A673 (cell line): ENCODE measurements around the gene MRM3. TPM values are rescaled to one million over a fixed set of nuclear protein-coding genes. Genes with fewer than 3 reads are reported as not detected.

Source experiments
- BruUV-seq: library from RNA; stranded (reverse); fragments of 400-500 nt; replicated peaks from 2 replicates; lab custom pipeline; 2021; lab: Mats Ljungman, UMichigan
- CTCF ChIA-PET: fragments of 300-600 bp; sonication (Branson Sonifier 250); formaldehyde crosslinking; loops from one replicate; lab custom pipeline; 2022; ENCODE audit warnings: antibody characterized with exemption; lab: Charles Lee
- POLR2A ChIA-PET: fragments of 300-600 bp; sonication (Branson Sonifier 250); formaldehyde crosslinking; loops from one replicate; lab custom pipeline; 2022; ENCODE audit warnings: antibody characterized with exemption; ENCODE audit not compliant: low non-redundant PET; lab: Charles Lee
- DNase-seq: peaks from one replicate; pipeline ENCODE4 v3.0.0-alpha.2; 2015; ENCODE audit warnings: low spot score
- H3K27ac ChIP-seq: fragments of 200-600 bp; sonication (generic); 2 replicates; pipeline ENCODE4 v1.5.1; 2016; ENCODE audit warnings: mixed run types, low read depth, mild to moderate bottlenecking, mixed read lengths, antibody characterized with exemption, low read length; ENCODE audit not compliant: poor library complexity, severe bottlenecking
- H3K27me3 ChIP-seq: fragments of 200-600 bp; sonication (generic); replicated peaks from 2 replicates; pipeline ENCODE4 v1.6.1; 2017; ENCODE audit warnings: mixed run types, low read depth, mild to moderate bottlenecking, mixed read lengths, antibody characterized with exemption, low read length; ENCODE audit not compliant: insufficient read depth, poor library complexity
- H3K36me3 ChIP-seq: fragments of 200-600 bp; sonication (generic); 2 replicates; pipeline ENCODE4 v1.6.1; 2016; ENCODE audit warnings: mixed run types, mild to moderate bottlenecking, mixed read lengths, antibody characterized with exemption, low read length; ENCODE audit not compliant: insufficient read depth, poor library complexity, severe bottlenecking
- H3K4me1 ChIP-seq: fragments of 200-600 bp; sonication (generic); 2 replicates; pipeline ENCODE4 v1.6.1; 2017; ENCODE audit warnings: mixed run types, mild to moderate bottlenecking, mixed read lengths, antibody characterized with exemption, low read length; ENCODE audit not compliant: insufficient read depth, poor library complexity, severe bottlenecking
- H3K4me3 ChIP-seq: fragments of 200-600 bp; sonication (generic); 2 replicates; pipeline ENCODE4 v1.5.1; 2016; ENCODE audit warnings: low read depth, mixed run types, mild to moderate bottlenecking, mixed read lengths, low read length; ENCODE audit not compliant: poor library complexity, severe bottlenecking
- H3K9me3 ChIP-seq: fragments of 200-600 bp; sonication (generic); 2 replicates; pipeline ENCODE4 v1.6.1; 2016; ENCODE audit warnings: mixed run types, low read depth, mild to moderate bottlenecking, mixed read lengths, antibody characterized with exemption, low read length; ENCODE audit not compliant: poor library complexity, severe bottlenecking
- EZH2 ChIP-seq: fragments of 200-600 bp; sonication (generic); IDR thresholded peaks from 2 replicates; pipeline ENCODE4 v1.6.1; 2017; ENCODE audit warnings: borderline replicate concordance, low read depth, mild to moderate bottlenecking, mixed read lengths, antibody characterized with exemption, low read length; ENCODE audit not compliant: poor library complexity, severe bottlenecking
- intact Hi-C: fragments of 100-400 bp; cut with micrococcal nuclease; formaldehyde crosslinking; loops from one replicate; pipeline ENCODE4 v1.10.0; 2022; ENCODE audit not compliant: unreplicated experiment
- total RNA-seq: library from RNA; stranded (reverse); gene quantifications from 2 replicates; pipeline ENCODE4 v1.2.3, GENCODE V29; 2021
- TF ChIP-seq, protein P1 (sequence below): fragments of 300-800, 200-600 bp; sonication (generic); conservative IDR thresholded peaks from 2 replicates; pipeline ENCODE4 v1.5.1; 2017; ENCODE audit warnings: low read depth, mild to moderate bottlenecking, antibody characterized with exemption, low read length, moderate library complexity, mixed read lengths

Gene MRM3
- total RNA-seq, 1 experiment from 2014 or later: 39.5 TPM

DNA sequence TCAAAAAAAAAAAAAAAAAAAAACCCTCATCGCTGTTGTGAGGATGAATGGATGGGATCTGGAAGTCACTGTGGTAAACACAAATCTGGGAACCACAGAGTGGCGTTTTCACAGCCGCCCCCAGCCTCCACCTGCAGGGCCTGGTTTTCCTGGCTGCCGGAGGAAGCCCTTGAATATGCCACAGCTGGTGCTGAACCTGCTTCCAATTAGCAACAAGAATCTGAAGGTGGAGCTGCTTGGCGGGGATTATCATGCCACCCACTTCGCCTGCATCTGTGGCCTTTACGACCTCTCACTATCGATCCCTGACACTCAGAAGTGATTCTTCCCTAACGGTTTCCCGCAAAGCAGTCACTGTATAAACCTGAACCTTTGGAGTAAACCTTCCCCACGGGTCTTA, 16.1 kb downstream of the MRM3 start:
- Histone ChIP-seq H3K27ac (no peak overlapping the region), H3K27me3 (peaks cover 3% of the 10 kb centered on the region), H3K4me1 (peaks cover 4% of the 10 kb centered on the region), H3K9me3 (no peaks in the 10 kb centered on the region), H3K4me3 (no peak overlapping the region), H3K36me3 (no peaks in the 10 kb centered on the region)
- BruUV-seq: no TSS peak
- CTCF ChIA-PET: interaction anchor here (1.1 to 1.2 kb wide), 2 partner anchors 183 kb away, joined by 3 to 4 read pairs; no protein-coding TSS in a partner anchor
- DNase-seq: no peak
- TF ChIP-seq, protein P1, sequence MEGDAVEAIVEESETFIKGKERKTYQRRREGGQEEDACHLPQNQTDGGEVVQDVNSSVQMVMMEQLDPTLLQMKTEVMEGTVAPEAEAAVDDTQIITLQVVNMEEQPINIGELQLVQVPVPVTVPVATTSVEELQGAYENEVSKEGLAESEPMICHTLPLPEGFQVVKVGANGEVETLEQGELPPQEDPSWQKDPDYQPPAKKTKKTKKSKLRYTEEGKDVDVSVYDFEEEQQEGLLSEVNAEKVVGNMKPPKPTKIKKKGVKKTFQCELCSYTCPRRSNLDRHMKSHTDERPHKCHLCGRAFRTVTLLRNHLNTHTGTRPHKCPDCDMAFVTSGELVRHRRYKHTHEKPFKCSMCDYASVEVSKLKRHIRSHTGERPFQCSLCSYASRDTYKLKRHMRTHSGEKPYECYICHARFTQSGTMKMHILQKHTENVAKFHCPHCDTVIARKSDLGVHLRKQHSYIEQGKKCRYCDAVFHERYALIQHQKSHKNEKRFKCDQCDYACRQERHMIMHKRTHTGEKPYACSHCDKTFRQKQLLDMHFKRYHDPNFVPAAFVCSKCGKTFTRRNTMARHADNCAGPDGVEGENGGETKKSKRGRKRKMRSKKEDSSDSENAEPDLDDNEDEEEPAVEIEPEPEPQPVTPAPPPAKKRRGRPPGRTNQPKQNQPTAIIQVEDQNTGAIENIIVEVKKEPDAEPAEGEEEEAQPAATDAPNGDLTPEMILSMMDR: no peak
- no peak for TF ChIP-seq EZH2
- intact Hi-C loops: loop anchor here (5.0 kb wide), 1 partner anchor 199 kb away; the partner anchor contains the start of gene TIMM22
- POLR2A ChIA-PET: no interaction called here

GRCh38 chr17:799261-799660, 17.1 kb downstream of the MRM3 start:
- intact Hi-C loops: loop anchor here (5.0 kb wide), 1 partner anchor 198 kb away; the partner anchor contains the start of gene TIMM22
- no peak overlapping the region for H3K4me3 ChIP-seq
- CTCF ChIA-PET: interaction anchor here (1.1 kb wide), 1 partner anchor 182 kb away, joined by 3 read pairs; no protein-coding TSS in a partner anchor
- H3K27me3 ChIP-seq: peaks cover 12% of the 10 kb centered on the region
- no peaks in the 10 kb centered on the region for H3K9me3 ChIP-seq
- BruUV-seq: no TSS peak
- DNase-seq: no peak
- peaks cover 4% of the 10 kb centered on the region for H3K4me1 ChIP-seq
- H3K36me3 ChIP-seq: no peaks in the 10 kb centered on the region
- POLR2A ChIA-PET: no interaction called here
- H3K27ac ChIP-seq: no peak overlapping the region
- TF ChIP-seq, protein P1: no peak
- no peak for TF ChIP-seq EZH2

DNA sequence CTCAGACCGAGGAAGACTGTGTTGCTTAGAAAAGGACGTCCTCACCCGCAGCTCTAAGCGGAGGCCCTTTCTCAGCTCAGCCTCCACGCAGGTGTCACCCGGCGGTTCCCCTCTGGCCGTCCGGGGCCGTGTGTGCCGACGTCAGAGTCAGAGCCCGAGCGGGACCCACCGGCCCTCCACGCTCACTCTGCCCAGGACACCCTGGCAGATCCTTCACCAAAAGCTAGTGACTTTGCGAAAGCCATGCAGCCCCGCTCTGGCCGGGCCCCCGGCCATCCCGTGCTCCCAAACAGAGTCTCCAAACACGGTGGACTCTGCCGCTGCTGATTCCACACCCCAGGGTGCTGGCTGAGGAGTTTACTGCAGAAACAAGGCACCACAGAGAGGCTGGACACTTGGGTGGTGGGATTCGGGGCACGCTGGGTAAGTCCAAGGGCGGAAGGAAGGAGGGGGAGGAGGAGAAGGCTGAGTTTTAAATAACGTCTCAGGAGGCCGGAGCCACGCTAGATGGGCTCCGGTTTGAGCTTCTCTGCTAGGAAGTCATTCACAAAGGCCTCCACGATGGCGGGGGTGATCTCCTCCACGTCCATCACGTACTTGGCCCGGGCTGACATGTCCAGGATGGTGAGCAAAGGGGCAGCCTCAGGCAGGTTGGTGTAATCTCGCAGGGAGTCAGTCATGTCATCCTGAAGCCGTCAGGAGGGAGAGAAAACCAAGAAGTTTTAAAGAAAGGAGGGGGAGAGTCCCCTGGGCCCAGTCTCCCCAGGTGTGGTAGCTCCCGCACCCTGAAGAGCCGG, 18.5 kb downstream of the MRM3 start:
- Histone ChIP-seq H3K4me1 (no peaks in the 10 kb centered on the region), H3K27me3 (peaks cover 12% of the 10 kb centered on the region), H3K36me3 (no peaks in the 10 kb centered on the region), H3K4me3 (no peak overlapping the region), H3K9me3 (no peaks in the 10 kb centered on the region), H3K27ac (no peak overlapping the region)
- TF ChIP-seq EZH2: no peak
- BruUV-seq: no TSS peak
- DNase-seq: no peak
- ChIA-PET POLR2A (no interaction called here), CTCF (interaction anchor here (1.0 kb wide), 1 partner anchor 180 kb away, joined by 3 read pairs; no protein-coding TSS in a partner anchor)
- intact Hi-C loops: no loop called here
